IMR-90 (cell line): Measurements from ENCODE around the gene CTIF. TPM values are rescaled to one million over a fixed set of nuclear protein-coding genes. Genes with fewer than 3 reads are reported as not detected.

ENCODE experiments used
- ATAC-seq: fragments of 200-7000 bp; cut with Tn5 transposase; 2 replicates; pipeline ENCODE4 v1.9.1; 2020; ENCODE audit warnings: low read depth, mild to moderate bottlenecking, moderate library complexity
- BruUV-seq: library from RNA; stranded (reverse); fragments of 400-500 nt; replicated peaks from 2 replicates; lab custom pipeline; 2021; lab: Mats Ljungman, UMichigan
- CTCF ChIA-PET: fragments of 300-600 bp; formaldehyde crosslinking; extraction: SDS; loops from one replicate; lab custom pipeline; 2021; ENCODE audit warnings: antibody characterized with exemption; lab: Yijun Ruan, JAX
- POLR2A ChIA-PET: fragments of 300-600 bp; sonication (Branson Sonifier 250); formaldehyde crosslinking; loops from one replicate; lab custom pipeline; 2022; ENCODE audit warnings: antibody characterized with exemption; ENCODE audit not compliant: unreplicated experiment; lab: Charles Lee
- DNase-seq: peaks from one replicate; pipeline ENCODE4 v3.0.0; 2013
- H2AFZ ChIP-seq: replicated peaks from 2 replicates; pipeline ENCODE3; 2013; ENCODE audit warnings: low read length, mild to moderate bottlenecking; ENCODE audit not compliant: poor library complexity
- H2AK5ac ChIP-seq: 2 replicates; pipeline ENCODE4 v1.6.1; 2013; ENCODE audit warnings: low read depth, low read length, inconsistent platforms
- H2AK9ac ChIP-seq: replicated peaks from 2 replicates; pipeline ENCODE3; 2013; ENCODE audit warnings: mild to moderate bottlenecking, low read depth, low read length, moderate library complexity; ENCODE audit not compliant: poor library complexity
- H2BK120ac ChIP-seq: 2 replicates; pipeline ENCODE4 v1.6.1; 2013; ENCODE audit warnings: low read depth, low read length, inconsistent platforms
- H2BK15ac ChIP-seq: 3 replicates; pipeline ENCODE4 v1.6.1; 2013; ENCODE audit warnings: low read depth, low read length, inconsistent platforms
- H2BK20ac ChIP-seq: 2 replicates; pipeline ENCODE4 v1.6.1; 2013; ENCODE audit warnings: low read depth, mild to moderate bottlenecking, inconsistent platforms, low read length, moderate library complexity
- H2BK5ac ChIP-seq: 2 replicates; pipeline ENCODE4 v1.6.1; 2013; ENCODE audit warnings: mild to moderate bottlenecking, low read depth, low read length, inconsistent platforms; ENCODE audit not compliant: poor library complexity, severe bottlenecking
- H3K14ac ChIP-seq: replicated peaks from 2 replicates; pipeline ENCODE4 v1.6.1; 2013; ENCODE audit warnings: low read depth, low read length, inconsistent platforms
- H3K18ac ChIP-seq: 2 replicates; pipeline ENCODE4 v1.6.1; 2013; ENCODE audit warnings: low read depth, low read length, control low read depth
- H3K23ac ChIP-seq: 2 replicates; pipeline ENCODE4 v1.6.1; 2013; ENCODE audit warnings: low read depth, low read length, inconsistent platforms
- H3K27ac ChIP-seq: 2 replicates; pipeline ENCODE4 v1.5.1; 2013; ENCODE audit warnings: mild to moderate bottlenecking, control low read depth, low read length; ENCODE audit not compliant: insufficient read depth
- H3K27me3 ChIP-seq: 2 replicates; pipeline ENCODE4 v1.6.1; 2013; ENCODE audit warnings: low read length; ENCODE audit not compliant: control insufficient read depth, insufficient read depth
- H3K36me3 ChIP-seq: 2 replicates; pipeline ENCODE4 v1.6.1; 2013; ENCODE audit warnings: low read length, mixed read lengths; ENCODE audit not compliant: control insufficient read depth, insufficient read depth
- H3K4ac ChIP-seq: 2 replicates; pipeline ENCODE4 v1.6.1; 2013; ENCODE audit warnings: low read depth, low read length, inconsistent platforms
- H3K4me1 ChIP-seq: 2 replicates; pipeline ENCODE4 v1.6.1; 2013; ENCODE audit warnings: low read length, mixed read lengths; ENCODE audit not compliant: control insufficient read depth, insufficient read depth
- H3K4me2 ChIP-seq: 2 replicates; pipeline ENCODE4 v1.6.1; 2013; ENCODE audit warnings: low read depth, mild to moderate bottlenecking, control low read depth, low read length, moderate library complexity
- H3K4me3 ChIP-seq: 2 replicates; pipeline ENCODE4 v1.5.1; 2013; ENCODE audit warnings: low read depth, mild to moderate bottlenecking, control low read depth, low read length, moderate library complexity; ENCODE audit not compliant: insufficient read depth
- H3K56ac ChIP-seq: 2 replicates; pipeline ENCODE4 v1.6.1; 2013; ENCODE audit warnings: low read length, inconsistent platforms; ENCODE audit not compliant: insufficient read depth; ENCODE audit errors: extremely low read depth
- H3K79me1 ChIP-seq, 2 experiments: 2 replicates each; pipeline ENCODE4 v1.6.1; 2013; ENCODE audit warnings: low read length in 2 of 2, inconsistent platforms in 1 of 2, low read depth in 1 of 2
- H3K9ac ChIP-seq: 2 replicates; pipeline ENCODE4 v1.6.1; 2013; ENCODE audit warnings: low read depth, low read length, control low read depth
- H3K9me1 ChIP-seq: 2 replicates; pipeline ENCODE4 v1.6.1; 2013; ENCODE audit warnings: low read length, inconsistent platforms; ENCODE audit not compliant: insufficient read depth
- H3K9me3 ChIP-seq: 2 replicates; pipeline ENCODE4 v1.6.1; 2013; ENCODE audit warnings: low read length; ENCODE audit not compliant: control insufficient read depth, insufficient read depth
- H4K20me1 ChIP-seq: 2 replicates; pipeline ENCODE4 v1.6.1; 2013; ENCODE audit warnings: low read length, inconsistent platforms; ENCODE audit not compliant: insufficient read depth
- H4K5ac ChIP-seq: 2 replicates; pipeline ENCODE4 v1.6.1; 2013; ENCODE audit warnings: mild to moderate bottlenecking, low read depth, low read length, control low read depth
- H4K8ac ChIP-seq, 2 experiments: 2 replicates each; pipeline ENCODE4 v1.6.1; 2013; ENCODE audit warnings: low read depth in 2 of 2, low read length in 2 of 2, control low read depth in 1 of 2, inconsistent platforms in 1 of 2
- H4K91ac ChIP-seq: 2 replicates; pipeline ENCODE4 v1.6.1; 2013; ENCODE audit warnings: low read depth, low read length, inconsistent platforms; ENCODE audit not compliant: insufficient read depth
- BHLHE40 ChIP-seq: fragments of 150-350 bp; IDR thresholded peaks from 2 replicates; pipeline ENCODE4 v1.6.1; 2016; ENCODE audit warnings: mild to moderate bottlenecking, low read depth, low read length
- CEBPB ChIP-seq: IDR thresholded peaks from 2 replicates; pipeline ENCODE4 v1.6.1; 2012; ENCODE audit warnings: low read depth, low read length, improper control_type of control experiment
- CHD1 ChIP-seq: IDR thresholded peaks from 2 replicates; pipeline ENCODE4 v1.6.1; 2012; ENCODE audit warnings: low read depth, low read length, improper control_type of control experiment
- FOS ChIP-seq: fragments of 150-350 bp; IDR thresholded peaks from 2 replicates; pipeline ENCODE4 v1.6.1; 2016; ENCODE audit warnings: low read depth, low read length
- MAFK ChIP-seq: IDR thresholded peaks from 2 replicates; pipeline ENCODE4 v1.6.1; 2012; ENCODE audit warnings: low read depth, low read length, improper control_type of control experiment
- MAZ ChIP-seq: IDR thresholded peaks from 2 replicates; pipeline ENCODE4 v1.6.1; 2012; ENCODE audit warnings: low read depth, mild to moderate bottlenecking, low read length, improper control_type of control experiment, moderate library complexity, borderline replicate concordance
- MXI1 ChIP-seq: IDR thresholded peaks from 2 replicates; pipeline ENCODE4 v1.6.1; 2012; ENCODE audit warnings: low read depth, mild to moderate bottlenecking, low read length, moderate library complexity, borderline replicate concordance
- NFE2L2 ChIP-seq: fragments of 150-350 bp; IDR thresholded peaks from 2 replicates; pipeline ENCODE4 v1.6.1; 2016; ENCODE audit warnings: low read depth, mild to moderate bottlenecking, low read length
- POLR2A ChIP-seq: IDR thresholded peaks from 2 replicates; pipeline ENCODE4 v1.6.1; 2012; ENCODE audit warnings: mild to moderate bottlenecking, low read depth, low read length
- RAD21 ChIP-seq: IDR thresholded peaks from 2 replicates; pipeline ENCODE4 v1.6.1; 2012; ENCODE audit warnings: low read length, improper control_type of control experiment
- RCOR1 ChIP-seq: IDR thresholded peaks from 2 replicates; pipeline ENCODE4 v1.6.1; 2012; ENCODE audit warnings: mild to moderate bottlenecking, low read length, improper control_type of control experiment; ENCODE audit not compliant: insufficient replicate concordance
- RFX5 ChIP-seq: IDR thresholded peaks from 2 replicates; pipeline ENCODE4 v1.8.0; 2012; ENCODE audit warnings: low read depth, mild to moderate bottlenecking, low read length, moderate library complexity
- SMC3 ChIP-seq: fragments of 150-350 bp; IDR thresholded peaks from 2 replicates; pipeline ENCODE4 v1.6.1; 2016; ENCODE audit warnings: low read depth, mild to moderate bottlenecking, antibody characterized with exemption, low read length, moderate library complexity
- WGBS, 2 experiments: methylation state at CpG; one replicate each; pipeline versions ENCODE4 v1.1.5 to v1.1.7; 2013; ENCODE audit warnings: missing lambda C conversion rate in 2 of 2; ENCODE audit not compliant: insufficient read length in 1 of 2; ENCODE audit errors: extremely low coverage in 2 of 2; 5-methylcytosine and 5-hydroxymethylcytosine counted together
- dilution Hi-C: fragments of 300-500 bp; cut with HindIII; formaldehyde crosslinking; loops from one replicate; pipeline ENCODE4 v1.14.3; 2018; ENCODE audit warnings: low sequenced_read_pairs; ENCODE audit not compliant: unreplicated experiment
- in situ Hi-C: fragments of 300-500 bp; cut with MboI; formaldehyde crosslinking; loops from 3 replicates; pipeline ENCODE4 v1.14.3; 2019; ENCODE audit warnings: low sequenced_read_pairs, inconsistent platforms, mixed read lengths
- intact Hi-C: fragments of 100-400 bp; cut with micrococcal nuclease; formaldehyde crosslinking; loops from 2 replicates; pipeline ENCODE4 v1.10.0; 2022
- polyA plus RNA-seq, 3 experiments: library from polyadenylated mRNA; depleted of rRNA; stranded (reverse); fragments of >200 nt; gene quantifications; 2 replicates each; pipeline ENCODE4 v1.2.3, GENCODE V29; 2012; ENCODE audit warnings: low replicate concordance in 1 of 3
- total RNA-seq: library from RNA; depleted of rRNA; stranded (reverse); fragments of >200 nt; gene quantifications from 2 replicates; pipeline ENCODE4 v1.2.3, GENCODE V29; 2012
- TF ChIP-seq, protein P1 (sequence below): fragments of 150-350 bp; IDR thresholded peaks from 2 replicates; pipeline ENCODE4 v1.6.1; 2016; ENCODE audit warnings: low read depth, mild to moderate bottlenecking, low read length, moderate library complexity, borderline replicate concordance
- TF ChIP-seq, protein P2 (sequence below): conservative IDR thresholded peaks from 2 replicates; pipeline ENCODE4 v1.5.1; 2012; ENCODE audit warnings: mild to moderate bottlenecking, low read depth, low read length, improper control_type of control experiment
- TF ChIP-seq, protein P3 (sequence below): fragments of 150-350 bp; IDR thresholded peaks from 2 replicates; pipeline ENCODE4 v1.6.1; 2017; ENCODE audit warnings: mild to moderate bottlenecking, antibody characterized with exemption, low read length, low read depth

CTIF gene
- total and polyA plus RNA-seq, 2 of the 4 experiments (the other 2 are of a cell fraction) = 25.1 to 57.0 TPM

DNA sequence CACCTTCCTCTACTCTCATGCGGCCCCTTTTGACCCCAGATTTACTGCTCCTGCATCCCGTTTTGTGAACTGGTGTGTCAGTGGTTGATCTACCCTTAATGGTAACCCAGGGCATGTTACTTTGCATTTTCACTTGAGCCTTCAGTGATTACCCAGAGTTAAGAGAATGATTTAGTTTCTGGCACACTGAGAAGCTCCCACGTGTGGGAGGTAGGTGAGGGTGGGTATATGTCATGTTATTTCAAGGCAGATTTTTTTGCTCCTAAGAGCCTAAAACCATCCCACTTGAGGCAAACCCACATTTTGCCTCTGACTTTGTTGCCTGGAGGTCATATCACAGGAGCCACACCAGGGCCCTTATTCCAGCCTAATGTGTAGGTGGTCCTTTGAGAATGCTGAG lies 186.7 kb downstream of the CTIF start:
- Histone ChIP-seq H4K20me1 (peaks cover 12% of the 10 kb centered on the region), H3K36me3 (peaks cover 28% of the 10 kb centered on the region), H2BK5ac (no peak overlapping the region), H2BK120ac (no peak overlapping the region), H3K4me3 (no peak overlapping the region), H3K9me1 (peaks cover 26% of the 10 kb centered on the region), H3K4me2 (no peak overlapping the region), H3K27ac (no peak overlapping the region), H3K18ac (no peak overlapping the region), H3K23ac (no peak overlapping the region), H4K8ac (no peak overlapping the region), H3K27me3 (no peaks in the 10 kb centered on the region), H3K14ac (no peak overlapping the region), H2AFZ (no peak overlapping the region), H2AK9ac (no peak overlapping the region), H3K79me1 (peaks cover 44 to 84% of the 10 kb centered on the region in 2 experiments), H3K4ac (no peak overlapping the region), H4K5ac (no peak overlapping the region), H2BK20ac (no peak overlapping the region), H2BK15ac (no peak overlapping the region), H3K9me3 (peaks cover 21% of the 10 kb centered on the region), H2AK5ac (peak overlapping the region; percentile 35; the same call in 1 of the 2 replicates), H3K9ac (no peak overlapping the region), H3K56ac (no peak overlapping the region), H4K91ac (no peak overlapping the region), H3K4me1 (peaks cover 14% of the 10 kb centered on the region)
- DNase-seq = no peak
- BruUV-seq = no TSS peak
- TF ChIP-seq BHLHE40 = no peak
- no peak for TF ChIP-seq RAD21
- TF ChIP-seq NFE2L2 = no peak
- TF ChIP-seq CEBPB = no peak
- TF ChIP-seq, protein P1, sequence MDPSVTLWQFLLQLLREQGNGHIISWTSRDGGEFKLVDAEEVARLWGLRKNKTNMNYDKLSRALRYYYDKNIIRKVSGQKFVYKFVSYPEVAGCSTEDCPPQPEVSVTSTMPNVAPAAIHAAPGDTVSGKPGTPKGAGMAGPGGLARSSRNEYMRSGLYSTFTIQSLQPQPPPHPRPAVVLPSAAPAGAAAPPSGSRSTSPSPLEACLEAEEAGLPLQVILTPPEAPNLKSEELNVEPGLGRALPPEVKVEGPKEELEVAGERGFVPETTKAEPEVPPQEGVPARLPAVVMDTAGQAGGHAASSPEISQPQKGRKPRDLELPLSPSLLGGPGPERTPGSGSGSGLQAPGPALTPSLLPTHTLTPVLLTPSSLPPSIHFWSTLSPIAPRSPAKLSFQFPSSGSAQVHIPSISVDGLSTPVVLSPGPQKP = no peak
- no peak for TF ChIP-seq CHD1
- no peak for TF ChIP-seq MAZ
- TF ChIP-seq SMC3 = no peak
- TF ChIP-seq RFX5 = no peak
- TF ChIP-seq RCOR1 = no peak
- no peak for TF ChIP-seq POLR2A
- no peak for TF ChIP-seq MXI1
- TF ChIP-seq FOS = no peak
- TF ChIP-seq, protein P2, sequence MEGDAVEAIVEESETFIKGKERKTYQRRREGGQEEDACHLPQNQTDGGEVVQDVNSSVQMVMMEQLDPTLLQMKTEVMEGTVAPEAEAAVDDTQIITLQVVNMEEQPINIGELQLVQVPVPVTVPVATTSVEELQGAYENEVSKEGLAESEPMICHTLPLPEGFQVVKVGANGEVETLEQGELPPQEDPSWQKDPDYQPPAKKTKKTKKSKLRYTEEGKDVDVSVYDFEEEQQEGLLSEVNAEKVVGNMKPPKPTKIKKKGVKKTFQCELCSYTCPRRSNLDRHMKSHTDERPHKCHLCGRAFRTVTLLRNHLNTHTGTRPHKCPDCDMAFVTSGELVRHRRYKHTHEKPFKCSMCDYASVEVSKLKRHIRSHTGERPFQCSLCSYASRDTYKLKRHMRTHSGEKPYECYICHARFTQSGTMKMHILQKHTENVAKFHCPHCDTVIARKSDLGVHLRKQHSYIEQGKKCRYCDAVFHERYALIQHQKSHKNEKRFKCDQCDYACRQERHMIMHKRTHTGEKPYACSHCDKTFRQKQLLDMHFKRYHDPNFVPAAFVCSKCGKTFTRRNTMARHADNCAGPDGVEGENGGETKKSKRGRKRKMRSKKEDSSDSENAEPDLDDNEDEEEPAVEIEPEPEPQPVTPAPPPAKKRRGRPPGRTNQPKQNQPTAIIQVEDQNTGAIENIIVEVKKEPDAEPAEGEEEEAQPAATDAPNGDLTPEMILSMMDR = no peak
- TF ChIP-seq, protein P3, sequence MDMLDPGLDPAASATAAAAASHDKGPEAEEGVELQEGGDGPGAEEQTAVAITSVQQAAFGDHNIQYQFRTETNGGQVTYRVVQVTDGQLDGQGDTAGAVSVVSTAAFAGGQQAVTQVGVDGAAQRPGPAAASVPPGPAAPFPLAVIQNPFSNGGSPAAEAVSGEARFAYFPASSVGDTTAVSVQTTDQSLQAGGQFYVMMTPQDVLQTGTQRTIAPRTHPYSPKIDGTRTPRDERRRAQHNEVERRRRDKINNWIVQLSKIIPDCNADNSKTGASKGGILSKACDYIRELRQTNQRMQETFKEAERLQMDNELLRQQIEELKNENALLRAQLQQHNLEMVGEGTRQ = no peak
- no peak for TF ChIP-seq MAFK
- intact Hi-C loops (no loop called here), in situ Hi-C loops (no loop called here), dilution Hi-C loops (no loop called here)
- no peak for ATAC-seq
- no CpG with 5 or more reads among the region's 3 CpGs for WGBS, 2 experiments
- ChIA-PET POLR2A (no interaction called here), CTCF (no interaction called here)
